Measurements from ENCODE around the gene DNAH10.

Gene DNAH10

DNA sequence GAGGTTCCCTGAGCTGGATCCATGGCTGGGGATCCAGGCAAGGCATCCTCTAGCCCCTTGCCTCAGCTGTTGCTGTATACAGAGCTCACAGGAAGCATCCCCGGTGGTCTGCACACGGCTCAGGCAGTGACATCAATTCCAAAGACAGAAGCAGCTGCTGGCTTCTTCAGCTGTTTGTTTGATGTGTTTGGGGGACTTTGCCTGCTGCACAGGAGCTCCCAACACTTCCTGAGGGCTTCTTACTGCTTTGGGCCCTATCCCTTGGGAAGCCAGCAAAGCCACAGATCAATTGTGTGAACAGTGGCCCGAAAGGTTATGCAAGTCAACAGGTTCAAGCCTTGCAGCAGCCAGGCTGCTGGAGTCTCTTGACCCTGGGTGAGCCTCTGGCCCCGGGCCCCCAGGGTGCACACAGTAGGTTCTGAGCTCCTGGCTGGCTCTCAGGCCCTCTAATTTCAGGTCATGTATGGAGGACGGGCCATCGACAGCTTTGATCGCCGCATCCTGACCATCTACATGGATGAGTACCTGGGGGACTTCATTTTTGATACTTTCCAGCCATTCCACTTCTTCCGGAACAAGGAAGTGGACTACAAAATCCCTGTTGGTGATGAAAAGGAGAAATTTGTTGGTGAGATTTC lies 168.0 kb downstream of the DNAH10 start:
- no peak for DNase-seq (ENCODE audit: low read depth in 2 of 2, low spot score in 1 of 2)

- peak in 1 of 2 donors; percentile 11 for DNase-seq (ENCODE audit: low read depth in 2 of 2, low spot score in 1 of 2)
Measured at GRCh38 chr12:123931686-123932321, 169.7 kb downstream of the DNAH10 start.

DNA sequence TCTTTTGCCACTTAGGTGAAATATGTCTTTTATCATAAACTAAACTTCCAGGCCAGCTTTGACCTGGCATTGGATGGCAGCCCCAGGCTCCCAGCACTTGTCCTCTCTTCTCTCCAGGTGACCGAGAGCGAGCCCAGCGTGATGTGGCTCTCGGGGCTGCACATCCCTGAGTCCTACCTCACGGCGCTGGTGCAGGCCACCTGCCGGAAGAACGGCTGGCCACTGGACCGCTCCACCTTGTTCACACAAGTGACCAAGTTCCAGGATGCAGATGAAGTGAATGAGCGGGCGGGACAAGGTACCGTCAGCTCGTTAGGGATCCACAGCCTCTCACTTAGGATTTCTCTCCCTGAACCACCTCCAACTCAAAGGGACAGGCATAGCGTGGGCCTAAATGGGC lies 171.1 kb downstream of the DNAH10 start:
- no peak for DNase-seq (ENCODE audit: low read depth in 2 of 2, low spot score in 1 of 2)

- no peak for DNase-seq (ENCODE audit: low read depth in 2 of 2, low spot score in 1 of 2)
Measured at GRCh38 chr12:123934016-123934620, 172.0 kb downstream of the DNAH10 start.

- DNase-seq (ENCODE audit: low read depth in 2 of 2, low spot score in 1 of 2): no peak
Measured at GRCh38 chr12:123934829-123935228, 172.7 kb downstream of the DNAH10 start.

- no peak for DNase-seq (ENCODE audit: low read depth in 2 of 2, low spot score in 1 of 2)
Measured at GRCh38 chr12:123935956-123936355, 173.9 kb downstream of the DNAH10 start.

GRCh38 chr12:123936471-123936870 lies 174.4 kb downstream of the DNAH10 start:
- no peak for DNase-seq (ENCODE audit: low read depth in 2 of 2, low spot score in 1 of 2)

- no peak for DNase-seq (ENCODE audit: low read depth in 2 of 2, low spot score in 1 of 2)
Measured at GRCh38 chr12:123936956-123937706, 175.0 kb downstream of the DNAH10 start.

DNA sequence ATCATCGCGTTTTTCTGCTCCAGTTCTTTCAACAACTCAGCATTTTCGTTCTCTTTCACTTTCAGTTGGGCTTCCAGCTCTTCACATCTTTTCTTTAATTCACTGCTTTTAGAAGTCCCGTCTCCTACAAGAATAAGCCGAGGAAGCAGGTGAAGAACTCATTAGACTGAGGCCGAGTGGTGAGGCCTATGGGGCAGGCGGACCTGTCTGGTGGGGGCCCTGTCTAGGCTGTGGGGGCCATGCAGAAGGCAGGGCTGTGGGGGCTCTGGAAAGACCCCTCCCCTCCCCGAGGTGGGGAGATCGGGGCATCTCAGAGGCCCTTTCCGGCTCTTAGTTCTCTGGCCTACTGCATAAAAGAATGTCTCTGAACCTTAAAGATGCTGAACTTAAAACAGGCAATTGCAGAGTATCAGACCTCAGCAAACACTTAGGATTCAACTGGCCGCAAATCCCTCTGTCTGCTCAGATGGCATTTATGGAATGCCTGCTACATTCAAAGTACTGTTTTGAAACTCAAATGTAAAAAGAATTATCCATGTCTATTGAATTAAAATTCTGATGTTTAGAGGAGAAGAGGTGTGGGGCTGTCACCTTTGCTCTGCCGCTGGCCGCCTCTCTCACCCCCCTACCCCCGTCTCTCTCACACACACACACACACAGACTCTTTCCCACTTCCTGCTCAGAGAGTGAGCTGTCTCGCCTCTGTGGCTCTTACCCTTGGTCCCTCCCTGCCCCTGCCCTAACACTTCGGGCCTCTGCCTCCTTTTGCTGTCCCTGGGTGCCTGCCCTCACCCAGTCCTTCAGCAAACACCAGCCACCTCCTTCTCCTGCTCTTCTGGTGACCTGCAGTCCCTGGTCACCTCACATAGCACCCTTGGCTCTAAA lies 175.8 kb downstream of the DNAH10 start:
- peak; percentile 19 to 32 for DNase-seq (ENCODE audit: low read depth in 2 of 2, low spot score in 1 of 2)

DNA sequence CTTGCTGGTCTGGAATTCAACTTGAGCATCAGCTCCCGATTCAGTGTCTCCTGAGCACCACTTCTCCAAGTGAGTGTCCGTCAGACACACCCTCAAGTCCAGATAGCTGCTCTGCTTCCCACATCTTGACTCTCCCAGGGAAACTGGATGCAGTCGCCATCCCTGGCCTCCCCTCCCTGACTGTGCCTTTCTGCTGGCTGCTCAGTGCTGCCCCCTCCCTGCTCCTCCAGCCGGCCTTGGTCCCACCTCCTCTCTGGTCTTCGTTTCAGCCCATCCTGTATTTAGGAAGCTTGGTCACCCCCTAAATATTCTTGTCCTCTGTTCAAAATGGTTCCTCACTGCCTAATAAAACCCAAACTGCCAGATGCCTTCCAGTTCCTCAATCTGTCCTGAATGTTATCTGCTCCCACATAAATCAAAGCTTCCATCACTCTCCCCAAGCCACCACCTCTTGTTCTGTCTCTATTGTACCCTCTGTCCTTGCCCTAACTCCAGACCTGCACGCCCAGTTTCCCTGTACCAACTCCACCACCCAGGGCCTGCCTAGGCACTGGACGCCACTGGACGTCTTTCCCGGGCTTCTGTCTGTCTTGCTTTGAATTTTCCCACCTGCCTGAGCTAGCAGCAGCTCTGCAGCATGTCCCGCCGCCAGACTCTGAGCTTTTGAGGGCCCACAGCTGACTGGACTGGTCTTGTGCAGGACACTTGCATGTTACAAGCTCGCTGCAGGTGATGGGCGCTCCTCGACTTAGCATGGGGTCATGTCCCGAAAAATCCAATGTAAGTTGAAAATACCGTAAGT lies 176.8 kb downstream of the DNAH10 start:
- no peak for DNase-seq (ENCODE audit: low read depth in 2 of 2, low spot score in 1 of 2)

DNA sequence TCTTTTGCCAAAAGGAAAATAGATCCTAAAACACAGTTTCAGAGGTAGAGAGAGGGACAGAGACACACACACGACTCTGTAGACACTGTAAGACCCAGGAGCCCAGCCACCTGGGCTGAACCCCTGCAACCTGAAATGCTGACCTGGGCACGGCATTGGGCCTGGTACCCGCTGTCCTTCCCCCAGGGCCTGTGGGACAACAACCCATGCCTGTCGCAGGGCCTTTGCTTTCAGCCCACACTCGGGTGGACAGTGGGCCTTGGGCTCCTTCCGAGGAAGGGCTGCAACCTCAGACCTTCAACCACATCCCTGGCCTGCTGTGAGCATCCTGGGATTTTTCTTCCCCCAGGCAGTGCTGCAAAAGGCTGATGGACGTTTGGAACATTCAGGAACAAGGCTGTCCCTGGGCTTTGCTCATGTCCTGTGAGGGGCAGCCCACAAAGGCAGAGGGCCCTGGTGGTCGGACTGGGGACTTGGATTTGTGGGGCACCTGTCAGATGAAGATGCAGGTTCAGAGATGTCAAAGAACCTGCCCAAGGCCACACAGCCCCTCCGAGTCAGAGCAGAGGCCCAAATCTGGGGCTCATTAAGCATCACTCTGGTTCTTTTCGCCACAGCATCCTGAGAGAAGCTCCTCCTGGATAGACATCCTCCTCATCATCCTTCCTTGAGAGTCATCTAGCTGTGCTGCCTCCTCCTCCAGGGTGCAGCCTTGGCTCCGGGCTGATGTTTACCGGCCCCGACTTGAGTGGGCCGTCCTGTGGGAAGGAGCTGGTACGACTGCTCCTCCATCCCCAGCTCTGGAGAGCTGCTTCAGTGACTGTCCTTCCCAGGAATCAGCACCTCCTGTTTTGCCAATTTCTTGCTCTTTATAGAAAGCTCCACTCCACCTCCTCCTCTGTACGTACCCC lies 177.9 kb downstream of the DNAH10 start:
- no peak for DNase-seq (ENCODE audit: low read depth in 2 of 2, low spot score in 1 of 2)

GRCh38 chr12:123940627-123940966 lies 178.5 kb downstream of the DNAH10 start:
- no peak for DNase-seq (ENCODE audit: low read depth in 2 of 2, low spot score in 1 of 2)

DNA sequence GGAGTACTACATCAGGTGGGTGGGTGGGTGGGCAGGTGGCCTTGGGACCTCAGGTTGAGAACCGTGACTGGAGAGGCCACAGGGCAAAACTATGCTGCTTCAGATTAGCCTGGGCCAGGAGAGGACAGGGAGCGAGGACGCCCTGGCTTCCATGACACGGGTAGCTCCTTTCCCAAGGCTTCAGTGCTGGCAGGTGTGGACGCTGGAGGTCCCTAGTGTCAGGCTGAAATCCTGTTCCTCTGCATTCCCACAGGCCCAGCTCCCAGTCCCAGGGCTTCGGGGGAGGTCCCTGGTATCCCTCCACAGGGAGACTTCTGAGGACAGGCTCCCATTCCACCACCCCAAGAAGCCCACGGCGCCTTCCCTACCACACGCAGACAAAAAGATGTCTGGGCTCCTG lies 178.9 kb downstream of the DNAH10 start:
- DNase-seq (ENCODE audit: low read depth in 2 of 2, low spot score in 1 of 2): no peak

GRCh38 chr12:123941624-123942237 lies 179.6 kb downstream of the DNAH10 start:
- no peak for DNase-seq (ENCODE audit: low read depth in 2 of 2, low spot score in 1 of 2)

DNA sequence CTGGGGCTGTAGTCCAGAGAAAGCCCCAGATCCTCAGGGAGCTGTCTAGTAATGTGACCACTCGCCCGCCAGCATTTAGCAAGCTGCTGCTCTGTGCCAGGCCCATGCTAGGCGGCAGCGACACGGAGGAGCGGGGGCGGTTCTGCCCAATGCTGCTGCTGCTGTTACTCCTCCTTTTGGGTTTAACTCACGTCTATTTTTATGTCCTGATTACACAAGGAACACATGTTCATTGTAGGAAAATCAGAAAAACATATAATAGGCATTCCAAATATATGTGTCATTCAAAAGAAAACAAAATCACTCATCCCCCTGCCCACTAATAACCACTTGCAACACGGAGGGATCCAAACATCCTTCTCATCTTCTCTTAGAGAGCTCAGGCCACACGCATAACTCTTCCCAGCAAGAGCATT lies 180.1 kb downstream of the DNAH10 start:
- DNase-seq (ENCODE audit: low read depth in 2 of 2, low spot score in 1 of 2): no peak

- no peak for DNase-seq (ENCODE audit: low read depth in 2 of 2, low spot score in 1 of 2)
Measured at GRCh38 chr12:123942911-123943648, 181.0 kb downstream of the DNAH10 start.

GRCh38 chr12:123943816-123944215 lies 181.7 kb downstream of the DNAH10 start:
- DNase-seq (ENCODE audit: low read depth in 2 of 2, low spot score in 1 of 2): no peak

DNA sequence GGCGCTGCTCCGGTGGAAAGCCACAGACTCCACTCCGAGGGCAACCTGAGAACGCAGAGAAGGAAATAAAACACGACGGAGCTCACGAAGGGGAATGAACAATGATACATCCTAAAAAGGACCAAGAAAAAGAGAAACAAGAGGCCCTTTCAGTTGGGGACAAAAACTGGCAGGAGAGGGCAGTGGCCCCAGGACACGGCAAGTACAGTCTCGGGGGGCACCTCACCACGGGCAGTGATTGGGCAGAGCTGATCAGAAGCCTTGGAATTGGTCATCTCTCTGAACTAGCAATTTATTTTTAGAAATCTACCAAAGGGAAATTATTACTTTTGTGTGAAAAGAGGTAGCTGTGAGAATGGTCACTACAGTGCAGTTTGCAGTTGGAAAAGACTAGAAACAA lies 182.6 kb downstream of the DNAH10 start:
- DNase-seq (ENCODE audit: low read depth in 2 of 2, low spot score in 1 of 2): no peak
